ENCODE data around the gene KRT26. TPM values are rescaled to one million over a fixed set of nuclear protein-coding genes. Genes with fewer than 3 reads are reported as not detected.

KRT26 gene
- total RNA-seq, 2 donors from 2014 or later, result not detected

DNA sequence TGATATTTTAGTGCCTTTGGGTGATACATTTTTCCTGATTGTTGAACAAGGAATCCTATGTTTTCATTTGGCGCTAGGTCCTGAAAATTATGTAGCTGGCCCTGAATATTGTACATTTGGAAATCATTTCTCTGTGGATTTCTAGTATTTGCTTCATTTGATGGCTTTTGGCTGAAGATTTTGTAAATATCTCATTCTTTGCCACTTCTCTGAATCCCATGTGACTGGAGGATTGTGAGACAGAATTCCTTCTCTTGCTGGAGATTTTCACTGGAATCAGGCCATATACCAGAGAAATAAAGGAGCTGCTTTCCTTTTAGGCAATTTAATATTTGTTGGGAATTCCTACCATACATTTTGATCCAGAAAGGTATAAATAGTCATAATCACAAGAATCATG is 19.1 kb upstream of the KRT26 start:
- Histone ChIP-seq H3K27ac (no peak overlapping the region), H3K36me3 (no peaks in the 10 kb centered on the region), H3K4me3 (no peak overlapping the region), H3K27me3 (replicated peaks; ENCODE audit: insufficient read depth) (no peaks in the 10 kb centered on the region), H3K4me1 (ENCODE audit: control insufficient read depth in 1 of 2, low read depth in 2 of 2) (no peaks in the 10 kb centered on the region), H3K9me3 (no peaks in the 10 kb centered on the region)
- TF ChIP-seq, protein P1, sequence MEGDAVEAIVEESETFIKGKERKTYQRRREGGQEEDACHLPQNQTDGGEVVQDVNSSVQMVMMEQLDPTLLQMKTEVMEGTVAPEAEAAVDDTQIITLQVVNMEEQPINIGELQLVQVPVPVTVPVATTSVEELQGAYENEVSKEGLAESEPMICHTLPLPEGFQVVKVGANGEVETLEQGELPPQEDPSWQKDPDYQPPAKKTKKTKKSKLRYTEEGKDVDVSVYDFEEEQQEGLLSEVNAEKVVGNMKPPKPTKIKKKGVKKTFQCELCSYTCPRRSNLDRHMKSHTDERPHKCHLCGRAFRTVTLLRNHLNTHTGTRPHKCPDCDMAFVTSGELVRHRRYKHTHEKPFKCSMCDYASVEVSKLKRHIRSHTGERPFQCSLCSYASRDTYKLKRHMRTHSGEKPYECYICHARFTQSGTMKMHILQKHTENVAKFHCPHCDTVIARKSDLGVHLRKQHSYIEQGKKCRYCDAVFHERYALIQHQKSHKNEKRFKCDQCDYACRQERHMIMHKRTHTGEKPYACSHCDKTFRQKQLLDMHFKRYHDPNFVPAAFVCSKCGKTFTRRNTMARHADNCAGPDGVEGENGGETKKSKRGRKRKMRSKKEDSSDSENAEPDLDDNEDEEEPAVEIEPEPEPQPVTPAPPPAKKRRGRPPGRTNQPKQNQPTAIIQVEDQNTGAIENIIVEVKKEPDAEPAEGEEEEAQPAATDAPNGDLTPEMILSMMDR (IDR thresholded peaks at IDR 0.05), result no peak
- no peak for DNase-seq (ENCODE audit: low spot score)
- no peak for ATAC-seq (ENCODE audit: insufficient number of reproducible peaks, low FRiP score, low read depth)

DNA sequence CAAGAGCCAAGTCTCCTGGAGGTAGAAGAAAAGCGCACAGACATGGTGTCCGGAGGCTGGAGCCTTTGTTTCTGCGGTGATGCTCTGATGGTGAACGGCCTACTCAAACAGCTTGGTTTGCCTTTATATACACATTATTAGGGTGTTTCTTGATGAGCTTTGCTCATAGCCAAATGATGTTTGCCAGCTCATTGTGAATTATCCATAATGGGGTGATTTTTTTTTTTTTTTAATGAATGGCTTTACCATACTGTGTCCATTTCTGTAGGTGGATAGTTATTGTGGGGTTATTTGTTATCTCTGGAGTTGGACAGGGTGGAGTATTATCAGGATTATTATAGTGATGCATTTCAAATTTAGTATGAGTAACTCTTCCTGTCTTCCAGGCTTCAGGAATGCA is 10.4 kb upstream of the KRT26 start, which contains the start of gene KRT27:
TSS of gene KRT27 (minus strand) at position 101 of the 400 bp plus-strand sequence. CDS start at position 44, 57 bp downstream.
- TF ChIP-seq, protein P1 (IDR thresholded peaks at IDR 0.05), result no peak
- no peak for DNase-seq (ENCODE audit: low spot score)
- Histone ChIP-seq H3K4me1 (ENCODE audit: control insufficient read depth in 1 of 2, low read depth in 2 of 2) (no peaks in the 10 kb centered on the region), H3K27me3 (replicated peaks; ENCODE audit: insufficient read depth) (no peaks in the 10 kb centered on the region), H3K4me3 (no peak within 1 kb of the TSS), H3K36me3 (no peaks in the 10 kb centered on the region), H3K27ac (no peak within 1 kb of the TSS), H3K9me3 (no peaks in the 10 kb centered on the region)
- ATAC-seq (ENCODE audit: insufficient number of reproducible peaks, low FRiP score, low read depth), result no peak

DNA sequence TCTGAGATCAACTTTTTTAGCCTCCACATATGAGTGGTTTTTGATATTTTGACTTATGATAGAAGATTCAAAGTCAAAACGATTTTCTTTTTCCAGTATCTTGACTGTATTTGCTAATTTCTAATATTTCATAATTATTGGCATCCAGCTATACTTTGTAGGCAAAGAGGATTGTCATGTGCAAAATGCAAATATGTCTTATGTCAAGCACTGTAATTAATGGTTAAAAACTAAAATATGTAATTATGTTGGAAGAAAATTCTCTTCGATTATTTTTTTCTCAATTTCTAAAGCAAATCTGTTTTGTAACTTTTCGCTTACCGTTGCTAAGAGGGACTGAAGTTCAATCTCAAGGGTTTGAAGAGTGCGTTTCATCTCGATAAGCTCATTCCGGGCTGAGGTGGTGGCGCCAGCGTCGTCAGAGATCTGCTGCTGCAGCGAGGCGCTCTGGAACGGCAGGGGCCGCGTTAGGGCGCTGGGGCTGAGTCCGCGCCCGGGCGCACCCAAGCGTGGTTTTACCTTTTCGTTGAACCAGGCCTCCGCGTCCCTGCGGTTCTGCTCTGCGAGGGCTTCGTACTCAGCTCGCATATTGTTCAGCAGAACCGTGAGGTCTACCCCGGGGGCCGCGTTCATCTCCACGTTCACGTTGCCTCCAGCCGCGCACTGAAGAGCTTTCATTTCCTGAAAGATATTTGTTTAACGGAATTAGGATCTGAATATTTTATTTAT is 7.3 kb upstream of the KRT26 start:
- Histone ChIP-seq H3K27me3 (replicated peaks; ENCODE audit: insufficient read depth) (no peaks in the 10 kb centered on the region), H3K27ac (no peak overlapping the region), H3K36me3 (no peaks in the 10 kb centered on the region), H3K4me3 (peak overlapping the region; percentile 6), H3K4me1 (ENCODE audit: control insufficient read depth in 1 of 2, low read depth in 2 of 2) (no peaks in the 10 kb centered on the region), H3K9me3 (no peaks in the 10 kb centered on the region)
- TF ChIP-seq, protein P1 (IDR thresholded peaks at IDR 0.05), result no peak
- ATAC-seq (ENCODE audit: insufficient number of reproducible peaks, low FRiP score, low read depth) (no peak), DNase-seq (ENCODE audit: low spot score) (no peak)

DNA sequence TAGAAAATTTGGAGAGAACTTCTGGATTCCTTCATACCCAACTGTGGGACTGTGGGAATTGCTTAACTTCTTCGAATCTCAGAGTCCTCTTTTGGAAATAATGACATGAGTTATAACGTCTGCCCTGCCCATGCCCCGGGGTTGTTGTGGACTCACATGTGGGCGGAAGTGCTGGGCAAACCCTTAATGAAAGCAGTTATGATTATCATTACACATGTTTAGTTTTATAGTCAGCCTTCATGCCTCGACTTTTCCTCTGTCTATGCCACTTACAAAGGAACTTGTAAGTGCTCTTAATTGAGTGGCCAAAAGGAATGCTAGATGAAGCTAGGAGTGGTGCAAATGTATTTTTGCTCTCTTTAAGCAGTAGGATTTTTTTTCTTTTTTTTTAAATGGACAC is 6.5 kb upstream of the KRT26 start:
- ATAC-seq (ENCODE audit: insufficient number of reproducible peaks, low FRiP score, low read depth), result no peak
- no peak for DNase-seq (ENCODE audit: low spot score)
- H3K36me3 ChIP-seq, result no peaks in the 10 kb centered on the region
- TF ChIP-seq, protein P1 (IDR thresholded peaks at IDR 0.05), result no peak
- H3K9me3 ChIP-seq, result no peaks in the 10 kb centered on the region
- H3K4me3 ChIP-seq, result no peak overlapping the region
- H3K4me1 ChIP-seq (ENCODE audit: control insufficient read depth in 1 of 2, low read depth in 2 of 2), result no peaks in the 10 kb centered on the region
- no peaks in the 10 kb centered on the region for H3K27me3 ChIP-seq (replicated peaks; ENCODE audit: insufficient read depth)
- no peak overlapping the region for H3K27ac ChIP-seq

DNA sequence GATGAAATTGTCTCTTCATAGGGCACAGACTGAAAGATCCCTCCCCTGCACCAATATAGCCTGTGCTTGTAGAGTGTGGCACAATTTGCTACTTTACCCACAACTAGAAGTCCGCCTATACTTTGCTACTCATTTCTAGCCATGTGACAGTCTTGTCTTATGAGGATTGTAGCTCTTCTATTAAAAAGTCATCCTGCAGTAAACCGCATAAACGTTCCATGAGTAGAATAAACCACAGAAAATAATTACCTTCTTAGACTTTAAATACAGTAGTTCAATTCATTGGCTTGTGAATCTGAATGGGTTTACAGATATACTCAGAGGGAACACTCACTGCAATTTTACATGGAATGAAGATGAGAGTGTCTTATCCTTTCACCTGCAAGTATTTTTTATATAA is 6.0 kb upstream of the KRT26 start:
- ATAC-seq (ENCODE audit: insufficient number of reproducible peaks, low FRiP score, low read depth) (no peak), DNase-seq (ENCODE audit: low spot score) (no peak)
- TF ChIP-seq, protein P1 (IDR thresholded peaks at IDR 0.05), result no peak
- H3K27ac ChIP-seq, result no peak overlapping the region
- no peaks in the 10 kb centered on the region for H3K4me1 ChIP-seq (ENCODE audit: control insufficient read depth in 1 of 2, low read depth in 2 of 2)
- no peak overlapping the region for H3K4me3 ChIP-seq
- H3K9me3 ChIP-seq, result no peaks in the 10 kb centered on the region
- H3K36me3 ChIP-seq, result no peaks in the 10 kb centered on the region
- H3K27me3 ChIP-seq (replicated peaks; ENCODE audit: insufficient read depth), result no peaks in the 10 kb centered on the region

Data from thoracic aorta (tissue), 2 donors.